CMK (cell line): Measurements from ENCODE around the gene GABRQ.

Experiments
- DNase-seq: peaks from one replicate; pipeline ENCODE4 v3.0.0-alpha.2; 2010; ENCODE audit warnings: low read depth

Gene GABRQ

GRCh38 chrX:152637649-152638442 lies at the start of gene GABRQ:
Gene GABRQ (plus strand): TSS chrX:152637895. CDS start chrX:152638203, 308 bp downstream.
- no peak for DNase-seq

- DNase-seq: no peak
Observed at GRCh38 chrX:152588206-152588605, 49.5 kb upstream of the GABRQ start.

- no peak for DNase-seq
Observed at GRCh38 chrX:152600853-152601633, 36.7 kb upstream of the GABRQ start.

GRCh38 chrX:152601848-152602616 lies 35.7 kb upstream of the GABRQ start:
- no peak for DNase-seq

- DNase-seq: no peak
Observed at GRCh38 chrX:152614791-152615190, 22.9 kb upstream of the GABRQ start.

- DNase-seq: no peak
Observed at GRCh38 chrX:152619897-152620296, 17.8 kb upstream of the GABRQ start.

- DNase-seq: no peak
Observed at GRCh38 chrX:152632445-152633097, 5.1 kb upstream of the GABRQ start.

- no peak for DNase-seq
Observed at GRCh38 chrX:152635941-152636340, 1.8 kb upstream of the GABRQ start.

GRCh38 chrX:152638443-152638904 lies 779 bp downstream of the GABRQ start:
- no peak for DNase-seq

GRCh38 chrX:152639426-152639825 lies 1.7 kb downstream of the GABRQ start:
- no peak for DNase-seq

- DNase-seq: no peak
Observed at GRCh38 chrX:152640034-152640818, 2.5 kb downstream of the GABRQ start.

- no peak for DNase-seq
Observed at GRCh38 chrX:152641256-152641875, 3.7 kb downstream of the GABRQ start.

GRCh38 chrX:152641996-152642395 lies 4.3 kb downstream of the GABRQ start:
- DNase-seq: no peak

GRCh38 chrX:152642931-152643564 lies 5.4 kb downstream of the GABRQ start:
- no peak for DNase-seq

GRCh38 chrX:152646961-152647360 lies 9.3 kb downstream of the GABRQ start:
- no peak for DNase-seq

- no peak for DNase-seq
Observed at GRCh38 chrX:152647978-152648377, 10.3 kb downstream of the GABRQ start.

- DNase-seq: no peak
Observed at GRCh38 chrX:152652060-152652459, 14.4 kb downstream of the GABRQ start.

- DNase-seq: no peak
Observed at GRCh38 chrX:152652467-152652866, 14.8 kb downstream of the GABRQ start.

- DNase-seq: no peak
Observed at GRCh38 chrX:152656087-152656486, 18.4 kb downstream of the GABRQ start.

- DNase-seq: no peak
Observed at GRCh38 chrX:152656890-152657289, 19.2 kb downstream of the GABRQ start.
